Raji (cell line): ENCODE results near the gene POLR3F.

Source experiments
- POLR2A ChIP-seq: IDR thresholded peaks from 2 replicates; pipeline ENCODE4 v1.6.1; 2011; ENCODE audit warnings: low read depth, low read length, control low read depth; ENCODE audit not compliant: insufficient read depth

Gene POLR3F

GRCh38 chr20:18533491-18533890 lies 66.3 kb downstream of the POLR3F start:
- no peak for TF ChIP-seq POLR2A

DNA sequence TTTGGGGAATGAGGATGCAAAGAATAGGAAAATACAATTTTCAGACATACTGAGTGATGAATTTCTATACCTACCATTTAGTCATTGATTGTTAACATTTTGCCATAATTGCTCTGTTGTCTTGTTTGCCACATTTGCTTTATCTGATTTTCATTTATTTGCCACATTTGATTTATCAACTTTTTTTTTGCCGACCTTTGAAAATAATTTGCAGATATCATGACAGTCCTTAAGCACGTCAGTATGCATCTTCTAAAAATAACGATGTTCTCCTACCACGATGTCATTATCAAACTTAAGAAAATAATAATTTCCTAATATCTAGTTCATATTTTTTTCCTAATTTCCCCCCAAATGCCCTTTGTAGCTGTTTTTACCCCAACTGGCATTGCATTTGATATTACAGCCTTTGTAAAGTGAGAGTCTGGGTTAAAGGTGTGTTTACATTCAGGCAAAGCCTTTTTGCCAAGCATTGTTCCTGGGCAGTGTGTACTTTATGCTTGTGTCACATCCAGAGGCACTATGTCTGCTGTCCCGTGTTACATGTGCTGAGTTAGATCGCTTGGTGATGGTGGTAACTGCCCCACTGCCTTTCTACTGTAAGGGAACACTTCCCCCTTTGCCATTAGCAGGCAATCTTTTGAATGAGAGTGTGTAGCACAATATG lies 66.9 kb downstream of the POLR3F start:
- TF ChIP-seq POLR2A = no peak
